Activated B cell treated with CpG ODN at 0.5 μM for 24 hours (primary cell): ENCODE data around the gene GSTA4. TPM values are rescaled to one million over a fixed set of nuclear protein-coding genes. Genes with fewer than 3 reads are reported as not detected.
"Not testable (repeated sequence)": the region's sequence is repeated elsewhere in the genome, so short reads cannot be mapped to it uniquely, and the experiment has no call there.

Experiments
- ATAC-seq: fragments of 200-7000 bp; cut with Tn5 transposase; one replicate; pipeline ENCODE4 v1.10.0; 2021; ENCODE audit warnings: low read depth, mild to moderate bottlenecking, moderate library complexity
- CTCF ChIA-PET: fragments of 350-600 bp; sonication (Branson Sonifier 250); formaldehyde crosslinking; loops from one replicate; lab custom pipeline; 2021; ENCODE audit warnings: antibody characterized with exemption; lab: Charles Lee
- POLR2A ChIA-PET: fragments of 350-600 bp; sonication (Branson Sonifier 250); formaldehyde crosslinking; loops from one replicate; lab custom pipeline; 2021; ENCODE audit warnings: antibody characterized with exemption; lab: Charles Lee
- DNase-seq: peaks from one replicate; pipeline ENCODE4 v3.0.0; 2022
- H3K27ac Mint-ChIP-seq: one replicate; pipeline ENCODE4 v1.8.0; 2020; ENCODE audit warnings: mixed read lengths
- H3K27me3 Mint-ChIP-seq: one replicate; pipeline ENCODE4 v1.8.0; 2021; ENCODE audit warnings: mixed read lengths
- H3K36me3 Mint-ChIP-seq: one replicate; pipeline ENCODE4 v1.8.0; 2021; ENCODE audit warnings: low read depth, mixed read lengths
- H3K4me1 Mint-ChIP-seq: one replicate; pipeline ENCODE4 v1.8.0; 2021; ENCODE audit warnings: mixed read lengths
- H3K4me3 Mint-ChIP-seq: one replicate; pipeline ENCODE4 v1.8.0; 2020; ENCODE audit warnings: mild to moderate bottlenecking, mixed read lengths
- H3K9me3 Mint-ChIP-seq: one replicate; pipeline ENCODE4 v1.8.0; 2020; ENCODE audit warnings: mixed read lengths
- intact Hi-C: fragments of 100-400 bp; cut with micrococcal nuclease; formaldehyde crosslinking; loops from one replicate; pipeline ENCODE4 v1.15.1; 2024
- total RNA-seq: library from RNA; stranded (reverse); gene quantifications from 2 replicates; pipeline ENCODE4 v1.2.3, GENCODE V29; 2022
- TF ChIP-seq, protein P1 (sequence below): fragments of 200-600 bp; IDR thresholded peaks from one replicate; pipeline ENCODE4 v1.8.0; 2022; ENCODE audit warnings: antibody characterized with exemption, mild to moderate bottlenecking

The GSTA4 gene, protein sequence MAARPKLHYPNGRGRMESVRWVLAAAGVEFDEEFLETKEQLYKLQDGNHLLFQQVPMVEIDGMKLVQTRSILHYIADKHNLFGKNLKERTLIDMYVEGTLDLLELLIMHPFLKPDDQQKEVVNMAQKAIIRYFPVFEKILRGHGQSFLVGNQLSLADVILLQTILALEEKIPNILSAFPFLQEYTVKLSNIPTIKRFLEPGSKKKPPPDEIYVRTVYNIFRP
- 3.3 and 4.4 TPM in 2 replicates for total RNA-seq

DNA sequence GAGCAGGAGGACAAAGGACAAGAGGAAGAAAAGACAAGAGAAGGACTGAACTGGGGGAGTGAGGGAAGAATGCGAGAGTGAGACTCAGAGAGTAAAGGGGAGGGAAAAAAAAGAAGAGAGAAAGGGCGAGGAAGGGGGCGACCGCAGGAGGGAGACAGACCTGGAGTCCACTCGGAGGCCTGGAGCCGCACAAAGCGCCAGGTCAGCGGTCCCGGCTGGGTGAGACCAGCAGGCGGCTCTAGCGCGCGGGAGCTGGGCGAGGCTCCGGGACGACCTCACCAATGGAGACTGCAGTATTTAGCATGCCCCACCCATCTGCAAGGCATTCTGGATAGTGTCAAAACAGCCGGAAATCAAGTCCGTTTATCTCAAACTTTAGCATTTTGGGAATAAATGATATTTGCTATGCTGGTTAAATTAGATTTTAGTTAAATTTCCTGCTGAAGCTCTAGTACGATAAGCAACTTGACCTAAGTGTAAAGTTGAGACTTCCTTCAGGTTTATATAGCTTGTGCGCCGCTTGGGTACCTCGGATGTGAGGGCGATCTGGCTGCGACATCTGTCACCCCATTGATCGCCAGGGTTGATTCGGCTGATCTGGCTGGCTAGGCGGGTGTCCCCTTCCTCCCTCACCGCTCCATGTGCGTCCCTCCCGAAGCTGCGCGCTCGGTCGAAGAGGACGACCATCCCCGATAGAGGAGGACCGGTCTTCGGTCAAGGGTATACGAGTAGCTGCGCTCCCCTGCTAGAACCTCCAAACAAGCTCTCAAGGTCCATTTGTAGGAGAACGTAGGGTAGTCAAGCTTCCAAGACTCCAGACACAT lies at the start of gene GSTA4:
Gene GSTA4 (minus strand): TSS at position 196 of the 824 bp plus-strand sequence. CDS start 1,041 bp downstream, outside the sequence.
- CTCF ChIA-PET: interaction anchor here (0.6 to 1.4 kb wide), 11 partner anchors 11 to 999 kb away, joined by 3 to 5 read pairs (median 3); partner anchors contain the start of genes GCLC and MCM3

DNA sequence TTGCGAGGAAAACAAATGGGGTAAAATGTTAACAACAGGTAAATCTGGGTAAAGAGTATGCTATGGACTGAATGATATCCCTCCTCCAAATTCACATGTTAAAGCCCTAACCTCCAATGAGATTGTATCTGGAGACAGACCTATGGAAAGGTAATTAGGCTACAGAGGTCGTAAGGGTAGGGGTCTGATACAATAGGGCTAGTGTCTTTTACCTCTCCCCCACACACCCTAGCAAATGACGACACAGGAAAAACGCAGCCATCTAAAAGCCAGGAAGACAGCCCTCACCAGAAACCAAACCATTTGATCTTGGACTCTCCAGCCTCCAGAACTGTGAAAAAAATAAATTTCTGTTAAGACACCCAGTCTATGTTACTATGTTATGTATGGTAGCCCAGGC lies 49.5 kb upstream of the GSTA4 start:
- Mint-ChIP-seq H3K36me3 (peaks cover 22% of the 10 kb centered on the region), H3K27me3 (no peaks in the 10 kb centered on the region), H3K4me1 (peaks cover 12% of the 10 kb centered on the region), H3K27ac (no peak overlapping the region), H3K9me3 (no peaks in the 10 kb centered on the region), H3K4me3 (no peak overlapping the region)
- ChIA-PET POLR2A (no interaction called here), CTCF (no interaction called here)
- DNase-seq: no peak
- no peak for ATAC-seq
- intact Hi-C loops: no loop called here
- TF ChIP-seq, protein P1, sequence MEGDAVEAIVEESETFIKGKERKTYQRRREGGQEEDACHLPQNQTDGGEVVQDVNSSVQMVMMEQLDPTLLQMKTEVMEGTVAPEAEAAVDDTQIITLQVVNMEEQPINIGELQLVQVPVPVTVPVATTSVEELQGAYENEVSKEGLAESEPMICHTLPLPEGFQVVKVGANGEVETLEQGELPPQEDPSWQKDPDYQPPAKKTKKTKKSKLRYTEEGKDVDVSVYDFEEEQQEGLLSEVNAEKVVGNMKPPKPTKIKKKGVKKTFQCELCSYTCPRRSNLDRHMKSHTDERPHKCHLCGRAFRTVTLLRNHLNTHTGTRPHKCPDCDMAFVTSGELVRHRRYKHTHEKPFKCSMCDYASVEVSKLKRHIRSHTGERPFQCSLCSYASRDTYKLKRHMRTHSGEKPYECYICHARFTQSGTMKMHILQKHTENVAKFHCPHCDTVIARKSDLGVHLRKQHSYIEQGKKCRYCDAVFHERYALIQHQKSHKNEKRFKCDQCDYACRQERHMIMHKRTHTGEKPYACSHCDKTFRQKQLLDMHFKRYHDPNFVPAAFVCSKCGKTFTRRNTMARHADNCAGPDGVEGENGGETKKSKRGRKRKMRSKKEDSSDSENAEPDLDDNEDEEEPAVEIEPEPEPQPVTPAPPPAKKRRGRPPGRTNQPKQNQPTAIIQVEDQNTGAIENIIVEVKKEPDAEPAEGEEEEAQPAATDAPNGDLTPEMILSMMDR: no peak

More for the DNA sequence above, at the start of gene GSTA4:
- peaks cover 30% of the 10 kb centered on the region for H3K4me1 Mint-ChIP-seq
- POLR2A ChIA-PET: interaction anchor here (0.5 to 2.2 kb wide), 9 partner anchors 9 to 799 kb away, joined by 3 to 14 read pairs (median 4); partner anchors contain the start of genes FBXO9, LRRC1 and MCM3
- not testable (repeated sequence) for H3K9me3 Mint-ChIP-seq, H3K27me3 Mint-ChIP-seq
- peak within 1 kb of the TSS; percentile 99 for H3K27ac Mint-ChIP-seq
- ATAC-seq: peak; percentile 96
- H3K4me3 Mint-ChIP-seq: peak within 1 kb of the TSS; percentile 94
- intact Hi-C loops: loop anchor here (1.0 to 10.0 kb wide), 14 partner anchors 11 to 799 kb away; partner anchors contain the start of genes EFHC1, GCLC, PAQR8 and TMEM14A
- peak; percentile 80 for DNase-seq
- peaks cover 13% of the 10 kb centered on the region for H3K36me3 Mint-ChIP-seq

DNA sequence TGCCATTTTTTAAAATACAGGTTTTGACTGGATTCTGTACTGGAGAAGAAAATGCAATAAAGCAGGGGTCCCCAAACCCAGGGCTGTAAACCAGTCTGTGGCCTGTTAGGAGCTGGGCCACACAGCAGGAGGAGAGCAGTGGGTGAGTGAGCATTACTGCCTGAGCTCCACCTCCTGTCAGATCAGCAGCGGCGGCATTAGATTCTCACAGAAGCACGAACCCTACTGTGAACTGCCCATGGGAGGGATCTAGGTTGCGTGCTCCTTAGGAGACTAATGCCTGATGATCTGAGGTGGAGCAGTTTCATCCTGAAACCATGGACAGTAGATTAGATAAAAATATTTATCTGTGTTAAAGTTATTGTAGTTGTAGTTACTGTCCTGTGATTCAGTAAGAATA lies 49.0 kb upstream of the GSTA4 start:
- CTCF ChIA-PET: no interaction called here
- POLR2A ChIA-PET: no interaction called here
- H3K27ac Mint-ChIP-seq: no peak overlapping the region
- TF ChIP-seq, protein P1: no peak
- peaks cover 27% of the 10 kb centered on the region for H3K36me3 Mint-ChIP-seq
- H3K27me3 Mint-ChIP-seq: no peaks in the 10 kb centered on the region
- ATAC-seq (no peak), DNase-seq (no peak)
- no peaks in the 10 kb centered on the region for H3K9me3 Mint-ChIP-seq
- intact Hi-C loops: no loop called here
- H3K4me1 Mint-ChIP-seq: peaks cover 11% of the 10 kb centered on the region
- H3K4me3 Mint-ChIP-seq: no peak overlapping the region

DNA sequence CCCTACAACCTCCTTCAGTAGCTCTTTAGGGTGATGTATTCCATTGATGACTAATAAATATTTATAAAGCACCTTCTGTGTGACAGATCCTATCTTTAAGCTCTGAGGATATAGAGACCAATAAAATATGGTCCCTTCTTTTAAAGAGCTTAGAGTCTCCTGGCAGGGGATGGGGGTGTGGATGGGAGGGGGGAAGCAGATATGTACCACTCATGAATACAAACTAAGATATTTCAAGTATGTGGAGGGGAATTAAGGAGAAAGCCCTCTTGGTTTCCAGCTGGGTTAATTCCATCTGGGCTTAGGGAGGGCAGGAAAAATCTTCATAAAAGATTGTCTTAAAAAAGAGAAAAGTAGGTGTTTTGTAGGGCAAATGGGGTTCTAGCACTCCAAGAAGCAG lies 48.5 kb upstream of the GSTA4 start:
- Mint-ChIP-seq H3K4me1 (peaks cover 6% of the 10 kb centered on the region), H3K9me3 (no peaks in the 10 kb centered on the region), H3K27ac (no peak overlapping the region), H3K4me3 (no peak overlapping the region), H3K27me3 (no peaks in the 10 kb centered on the region), H3K36me3 (peaks cover 32% of the 10 kb centered on the region)
- intact Hi-C loops: no loop called here
- no peak for ATAC-seq
- DNase-seq: no peak
- ChIA-PET CTCF (no interaction called here), POLR2A (no interaction called here)
- TF ChIP-seq, protein P1: no peak

DNA sequence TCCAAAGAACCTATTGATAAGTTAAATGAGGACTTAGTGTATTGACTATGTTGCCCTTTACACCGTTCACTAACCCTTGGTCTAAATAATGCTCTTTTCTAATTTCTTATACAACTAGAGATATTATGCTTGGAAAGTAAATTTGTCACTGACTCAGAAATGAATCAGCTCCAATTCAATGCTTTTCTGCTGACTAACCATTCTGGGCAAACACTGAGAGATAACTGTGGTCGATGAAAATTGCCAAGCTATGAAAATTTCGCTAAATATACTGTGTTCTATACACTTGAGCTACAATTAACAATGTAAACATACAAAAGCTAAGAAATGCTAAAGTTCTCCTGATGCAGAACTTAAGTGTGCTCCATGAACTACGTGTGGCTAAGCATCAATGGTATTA lies 47.0 kb upstream of the GSTA4 start:
- TF ChIP-seq, protein P1: no peak
- ChIA-PET CTCF (no interaction called here), POLR2A (no interaction called here)
- DNase-seq (no peak), ATAC-seq (no peak)
- Mint-ChIP-seq H3K27ac (no peak overlapping the region), H3K4me3 (no peak overlapping the region), H3K4me1 (no peaks in the 10 kb centered on the region), H3K9me3 (no peaks in the 10 kb centered on the region), H3K36me3 (peaks cover 37% of the 10 kb centered on the region), H3K27me3 (no peaks in the 10 kb centered on the region)
- intact Hi-C loops: no loop called here
